ENCODE results near the gene RFXANK. TPM values are rescaled to one million over a fixed set of nuclear protein-coding genes. Genes with fewer than 3 reads are reported as not detected.

Gene RFXANK
- total RNA-seq, 1 experiment from 2014 or later, result 78.7 TPM

DNA sequence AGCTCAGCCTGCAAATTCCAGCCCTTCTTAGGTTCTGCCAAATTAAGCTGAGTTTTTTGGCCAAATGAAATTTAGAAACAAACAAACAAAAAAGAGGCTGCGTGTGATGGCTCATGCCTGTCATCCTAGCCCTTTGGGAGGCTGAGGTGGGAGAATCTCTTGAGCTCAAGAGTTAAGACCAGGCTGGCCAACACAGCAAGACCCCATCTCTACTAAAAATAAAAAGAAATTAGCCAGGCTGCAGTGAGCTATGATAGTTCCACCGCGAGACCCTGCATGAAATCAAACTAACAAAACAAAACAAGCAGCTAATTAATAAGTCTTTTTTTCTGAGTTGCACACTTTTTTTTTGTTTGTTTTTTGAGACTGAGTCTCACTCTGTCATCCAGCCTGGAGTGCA, 37.6 kb downstream of the RFXANK start:
- CTCF ChIA-PET, result interaction anchor here (0.8 to 1.0 kb wide), 3 partner anchors 44 to 113 kb away, joined by 3 to 4 read pairs (median 4); no protein-coding TSS in a partner anchor

More for the DNA sequence above, 37.6 kb downstream of the RFXANK start:
- no peak overlapping the region for H3K27ac Mint-ChIP-seq
- POLR2A ChIA-PET, result no interaction called here
- DNase-seq (ENCODE audit: low spot score) (no peak), ATAC-seq (no peak)
- TF ChIP-seq TEAD1 (CRISPR knock-in tag; IDR thresholded peaks at IDR 0.05) (no peak), TCF7 (CRISPR knock-in tag; IDR thresholded peaks at IDR 0.05; ENCODE audit: low read depth) (no peak), ATF1 (CRISPR knock-in tag; IDR thresholded peaks at IDR 0.05) (no peak), ZNF396 (CRISPR knock-in tag; IDR thresholded peaks at IDR 0.05; ENCODE audit: borderline replicate concordance) (no peak), GTF2I (CRISPR knock-in tag; conservative IDR thresholded peaks at IDR 0.05) (no peak), NFE2L1 (CRISPR knock-in tag; IDR thresholded peaks at IDR 0.05) (no peak), CBFB (CRISPR knock-in tag; IDR thresholded peaks at IDR 0.05; ENCODE audit: low read depth) (no peak), ZNF263 (CRISPR knock-in tag; IDR thresholded peaks at IDR 0.05; ENCODE audit: low read depth) (no peak), CTCF (IDR thresholded peaks at IDR 0.05) (no peak), AR (CRISPR knock-in tag; IDR thresholded peaks at IDR 0.05) (no peak), ZNF317 (CRISPR knock-in tag; IDR thresholded peaks at IDR 0.05; ENCODE audit: borderline replicate concordance, low read depth) (no peak), IRF2 (CRISPR knock-in tag; IDR thresholded peaks at IDR 0.05; ENCODE audit: borderline replicate concordance, low read depth) (no peak), NFYB (CRISPR knock-in tag; conservative IDR thresholded peaks at IDR 0.05; ENCODE audit: low read depth) (no peak), HMGA2 (CRISPR knock-in tag; IDR thresholded peaks at IDR 0.05) (no peak), TEAD4 (CRISPR knock-in tag; IDR thresholded peaks at IDR 0.05) (no peak), SP1 (CRISPR knock-in tag; conservative IDR thresholded peaks at IDR 0.05) (no peak), RORB (CRISPR knock-in tag; IDR thresholded peaks at IDR 0.05) (no peak)
- TF ChIP-seq, protein P1, sequence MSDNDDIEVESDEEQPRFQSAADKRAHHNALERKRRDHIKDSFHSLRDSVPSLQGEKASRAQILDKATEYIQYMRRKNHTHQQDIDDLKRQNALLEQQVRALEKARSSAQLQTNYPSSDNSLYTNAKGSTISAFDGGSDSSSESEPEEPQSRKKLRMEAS (CRISPR knock-in tag; IDR thresholded peaks at IDR 0.05), result no peak
- TF ChIP-seq, protein P2, sequence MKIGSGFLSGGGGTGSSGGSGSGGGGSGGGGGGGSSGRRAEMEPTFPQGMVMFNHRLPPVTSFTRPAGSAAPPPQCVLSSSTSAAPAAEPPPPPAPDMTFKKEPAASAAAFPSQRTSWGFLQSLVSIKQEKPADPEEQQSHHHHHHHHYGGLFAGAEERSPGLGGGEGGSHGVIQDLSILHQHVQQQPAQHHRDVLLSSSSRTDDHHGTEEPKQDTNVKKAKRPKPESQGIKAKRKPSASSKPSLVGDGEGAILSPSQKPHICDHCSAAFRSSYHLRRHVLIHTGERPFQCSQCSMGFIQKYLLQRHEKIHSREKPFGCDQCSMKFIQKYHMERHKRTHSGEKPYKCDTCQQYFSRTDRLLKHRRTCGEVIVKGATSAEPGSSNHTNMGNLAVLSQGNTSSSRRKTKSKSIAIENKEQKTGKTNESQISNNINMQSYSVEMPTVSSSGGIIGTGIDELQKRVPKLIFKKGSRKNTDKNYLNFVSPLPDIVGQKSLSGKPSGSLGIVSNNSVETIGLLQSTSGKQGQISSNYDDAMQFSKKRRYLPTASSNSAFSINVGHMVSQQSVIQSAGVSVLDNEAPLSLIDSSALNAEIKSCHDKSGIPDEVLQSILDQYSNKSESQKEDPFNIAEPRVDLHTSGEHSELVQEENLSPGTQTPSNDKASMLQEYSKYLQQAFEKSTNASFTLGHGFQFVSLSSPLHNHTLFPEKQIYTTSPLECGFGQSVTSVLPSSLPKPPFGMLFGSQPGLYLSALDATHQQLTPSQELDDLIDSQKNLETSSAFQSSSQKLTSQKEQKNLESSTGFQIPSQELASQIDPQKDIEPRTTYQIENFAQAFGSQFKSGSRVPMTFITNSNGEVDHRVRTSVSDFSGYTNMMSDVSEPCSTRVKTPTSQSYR (CRISPR knock-in tag; IDR thresholded peaks at IDR 0.05), result no peak
- TF ChIP-seq, protein P3, sequence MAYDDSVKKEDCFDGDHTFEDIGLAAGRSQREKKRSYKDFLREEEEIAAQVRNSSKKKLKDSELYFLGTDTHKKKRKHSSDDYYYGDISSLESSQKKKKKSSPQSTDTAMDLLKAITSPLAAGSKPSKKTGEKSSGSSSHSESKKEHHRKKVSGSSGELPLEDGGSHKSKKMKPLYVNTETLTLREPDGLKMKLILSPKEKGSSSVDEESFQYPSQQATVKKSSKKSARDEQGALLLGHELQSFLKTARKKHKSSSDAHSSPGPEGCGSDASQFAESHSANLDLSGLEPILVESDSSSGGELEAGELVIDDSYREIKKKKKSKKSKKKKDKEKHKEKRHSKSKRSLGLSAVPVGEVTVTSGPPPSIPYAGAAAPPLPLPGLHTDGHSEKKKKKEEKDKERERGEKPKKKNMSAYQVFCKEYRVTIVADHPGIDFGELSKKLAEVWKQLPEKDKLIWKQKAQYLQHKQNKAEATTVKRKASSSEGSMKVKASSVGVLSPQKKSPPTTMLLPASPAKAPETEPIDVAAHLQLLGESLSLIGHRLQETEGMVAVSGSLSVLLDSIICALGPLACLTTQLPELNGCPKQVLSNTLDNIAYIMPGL (CRISPR knock-in tag; IDR thresholded peaks at IDR 0.05), result no peak
- no peak overlapping the region for H3K4me3 Mint-ChIP-seq
- H3K4me1 Mint-ChIP-seq, result peaks cover 2% of the 10 kb centered on the region
- peaks cover 49% of the 10 kb centered on the region for H3K27me3 Mint-ChIP-seq (ENCODE audit: low read depth)
- no peaks in the 10 kb centered on the region for H3K36me3 Mint-ChIP-seq
- H3K9me3 Mint-ChIP-seq, result peaks cover 14% of the 10 kb centered on the region
